Caco-2 (cell line): ENCODE measurements around the gene AKAP5. TPM values are rescaled to one million over a fixed set of nuclear protein-coding genes. Genes with fewer than 3 reads are reported as not detected.

Experiments
- BruUV-seq: library from RNA; stranded (reverse); fragments of 400-500 nt; replicated peaks from 2 replicates; lab custom pipeline; 2021; lab: Mats Ljungman, UMichigan
- CTCF ChIA-PET: fragments of 300-600 bp; sonication (Branson Sonifier 250); formaldehyde crosslinking; loops from one replicate; lab custom pipeline; 2022; ENCODE audit warnings: antibody characterized with exemption; lab: Charles Lee
- POLR2A ChIA-PET: fragments of 300-600 bp; sonication (Branson Sonifier 250); formaldehyde crosslinking; loops from one replicate; lab custom pipeline; 2022; ENCODE audit warnings: antibody characterized with exemption; lab: Charles Lee
- DNase-seq, 2 experiments: peaks; one replicate each; pipeline versions ENCODE4 v3.0.0 to v3.0.0-alpha.2; 2020 to 2022
- H3K27me3 ChIP-seq: replicated peaks from 2 replicates; pipeline ENCODE4 v1.6.0; 2011; ENCODE audit warnings: low read length; ENCODE audit not compliant: control insufficient read depth, insufficient read depth
- H3K36me3 ChIP-seq: 2 replicates; pipeline ENCODE4 v1.5.1; 2011; ENCODE audit warnings: low read length; ENCODE audit not compliant: control insufficient read depth, insufficient read depth
- H3K4me1 ChIP-seq: fragments of 250-450 bp; sonication (Bioruptor Pico); 2 replicates; pipeline ENCODE4 v1.5.1; 2020; ENCODE audit warnings: mild to moderate bottlenecking
- H3K4me3 ChIP-seq: 2 replicates; pipeline ENCODE4 v1.5.1; 2011; ENCODE audit warnings: low read depth, mild to moderate bottlenecking, control low read depth, low read length
- H3K9me3 ChIP-seq: fragments of 250-450 bp; sonication (Bioruptor Pico); 2 replicates; pipeline ENCODE4 v1.5.1; 2020; ENCODE audit warnings: mild to moderate bottlenecking, moderate library complexity
- H3K27ac Mint-ChIP-seq: one replicate; pipeline ENCODE4 v1.8.0; 2022; ENCODE audit warnings: mixed read lengths; ENCODE audit not compliant: unreplicated experiment
- H3K27me3 Mint-ChIP-seq: one replicate; pipeline ENCODE4 v1.8.0; 2022; ENCODE audit warnings: mixed read lengths; ENCODE audit not compliant: insufficient read depth, unreplicated experiment
- H3K36me3 Mint-ChIP-seq: one replicate; pipeline ENCODE4 v1.8.0; 2022; ENCODE audit warnings: mild to moderate bottlenecking, mixed read lengths; ENCODE audit not compliant: insufficient read depth, unreplicated experiment
- H3K4me1 Mint-ChIP-seq: one replicate; pipeline ENCODE4 v1.8.0; 2022; ENCODE audit warnings: low read depth, mixed read lengths; ENCODE audit not compliant: unreplicated experiment
- H3K4me3 Mint-ChIP-seq: one replicate; pipeline ENCODE4 v1.8.0; 2022; ENCODE audit warnings: mild to moderate bottlenecking, moderate library complexity, mixed read lengths; ENCODE audit not compliant: unreplicated experiment
- H3K9me3 Mint-ChIP-seq: one replicate; pipeline ENCODE4 v1.8.0; 2022; ENCODE audit warnings: mixed read lengths; ENCODE audit not compliant: unreplicated experiment
- CTCF ChIP-seq, 2 experiments: fragments of 200-600 bp in 1 of 2; IDR thresholded peaks; 1 replicate in 1 of 2; 2 replicates in 1 of 2; pipeline versions ENCODE4 v1.5.1 to v1.8.0; 2011 to 2022; ENCODE audit warnings: antibody characterized with exemption in 1 of 2, control low read depth in 1 of 2, inconsistent platforms in 1 of 2, low read depth in 1 of 2, low read length in 1 of 2, mild to moderate bottlenecking in 1 of 2, moderate library complexity in 1 of 2; ENCODE audit not compliant: insufficient read depth in 1 of 2, severe bottlenecking in 1 of 2, unreplicated experiment in 1 of 2
- intact Hi-C: fragments of 100-400 bp; cut with micrococcal nuclease; formaldehyde crosslinking; loops from one replicate; pipeline ENCODE4 v1.10.0; 2022; ENCODE audit not compliant: unreplicated experiment
- total RNA-seq: library from RNA; stranded (reverse); gene quantifications from 2 replicates; pipeline ENCODE4 v1.2.3, GENCODE V29; 2022

The AKAP5 gene
- total RNA-seq, 1 experiment from 2014 or later, result 15.0 TPM

DNA sequence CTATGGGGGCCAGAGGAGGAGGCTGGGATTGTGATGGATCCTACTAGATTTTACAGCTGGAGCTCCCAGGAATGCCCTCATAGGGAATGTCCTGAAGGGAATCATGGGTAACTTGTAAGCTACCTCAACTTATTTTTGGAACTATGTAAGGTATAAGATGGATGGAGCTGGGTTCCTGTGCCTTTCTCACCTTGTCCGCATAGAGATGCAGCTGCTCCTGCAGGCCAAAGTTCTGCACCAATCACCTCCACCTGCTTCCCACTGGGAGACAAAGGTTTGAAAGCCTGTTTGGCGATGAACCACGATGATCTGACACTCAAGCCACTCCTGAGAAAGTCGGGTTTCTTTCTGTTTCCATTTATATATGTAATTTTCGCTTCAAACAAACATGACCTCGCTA lies 648 bp upstream of the AKAP5 start:
- TSS peak; percentile 74 for BruUV-seq
- Mint-ChIP-seq H3K9me3 (no peaks in the 10 kb centered on the region), H3K4me3 (peak overlapping the region; percentile 96), H3K36me3 (peaks cover 42% of the 10 kb centered on the region), H3K4me1 (peaks cover 10% of the 10 kb centered on the region), H3K27ac (peak overlapping the region; percentile 65), H3K27me3 (no peaks in the 10 kb centered on the region)
- H3K9me3 ChIP-seq, result no peaks in the 10 kb centered on the region
- H3K4me3 ChIP-seq, result peak overlapping the region; percentile 70
- ChIA-PET POLR2A (interaction anchor here (0.6 kb wide), 1 partner anchor 18 kb away, joined by 3 read pairs; no protein-coding TSS in a partner anchor), CTCF (interaction anchor here (1.4 to 1.8 kb wide), 2 partner anchors 35 to 427 kb away, joined by 3 to 6 read pairs; no protein-coding TSS in a partner anchor)
- intact Hi-C loops, result loop anchor here (1.0 to 5.0 kb wide), 3 partner anchors 26 to 127 kb away; partner anchors contain the start of gene ZBTB25
- H3K4me1 ChIP-seq, result peaks cover 30% of the 10 kb centered on the region
- no peak for TF ChIP-seq CTCF (IDR thresholded peaks at IDR 0.05; ENCODE audit: insufficient read depth in 1 of 2, low read depth in 1 of 2, low read length in 1 of 2, severe bottlenecking in 1 of 2, unreplicated experiment in 1 of 2)
- no peaks in the 10 kb centered on the region for H3K27me3 ChIP-seq
- DNase-seq, result peak; percentile 44 to 46
- no peaks in the 10 kb centered on the region for H3K36me3 ChIP-seq

DNA sequence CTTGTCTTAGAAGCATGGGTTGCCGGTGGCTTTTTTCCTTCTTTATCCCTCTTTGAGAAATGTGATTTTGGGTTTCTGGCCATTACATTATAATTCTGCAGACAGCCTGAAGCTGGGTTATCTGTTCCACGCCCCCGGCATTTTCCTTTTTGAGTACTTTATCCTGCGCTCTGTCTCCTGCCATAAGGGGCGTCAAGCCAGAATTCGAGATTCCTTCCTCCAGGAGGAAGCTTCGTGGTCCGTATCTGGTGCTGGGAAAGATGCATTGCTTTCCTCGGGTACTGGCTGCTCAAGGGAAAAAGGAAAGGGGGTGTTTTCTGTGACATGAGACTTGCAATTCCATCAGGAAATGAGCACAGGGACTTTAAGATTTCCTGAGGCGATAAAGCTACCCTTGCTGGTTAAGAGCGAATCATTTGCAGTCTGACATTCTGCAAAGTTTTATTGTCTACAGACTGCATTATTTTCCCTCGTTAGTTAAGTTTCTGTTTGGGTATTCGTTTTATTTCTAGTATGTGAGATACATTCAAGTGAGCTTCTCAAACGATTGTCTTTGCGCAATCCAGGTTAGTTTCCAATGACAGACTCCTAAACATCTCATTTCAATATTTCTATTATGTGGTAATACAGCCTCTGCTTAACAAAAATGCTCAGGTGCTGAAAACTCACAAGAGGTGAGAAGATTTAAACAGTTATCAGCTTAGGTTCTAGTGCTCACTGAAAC lies 694 bp downstream of the AKAP5 start:
- Mint-ChIP-seq H3K27me3 (no peaks in the 10 kb centered on the region), H3K9me3 (no peaks in the 10 kb centered on the region), H3K27ac (peak overlapping the region; percentile 93), H3K36me3 (peaks cover 34% of the 10 kb centered on the region), H3K4me1 (peaks cover 10% of the 10 kb centered on the region), H3K4me3 (peak overlapping the region; percentile 96)
- ChIA-PET POLR2A (interaction anchor here (0.5 to 1.0 kb wide), 2 partner anchors 78 to 180 kb away, joined by 3 to 4 read pairs; no protein-coding TSS in a partner anchor), CTCF (interaction anchor here (0.5 to 1.5 kb wide), 5 partner anchors 35 to 122 kb away, joined by 3 to 6 read pairs (median 3); partner anchors contain the start of gene HSPA2)
- H3K36me3 ChIP-seq, result no peaks in the 10 kb centered on the region
- peak overlapping the region; percentile 97 for H3K4me3 ChIP-seq
- TF ChIP-seq CTCF (IDR thresholded peaks at IDR 0.05; ENCODE audit: insufficient read depth in 1 of 2, low read depth in 1 of 2, low read length in 1 of 2, severe bottlenecking in 1 of 2, unreplicated experiment in 1 of 2), result peak in 1 of 2 experiments; percentile 13
- intact Hi-C loops, result loop anchor here (1.0 to 5.0 kb wide), 3 partner anchors 27 to 129 kb away; partner anchors contain the start of gene ZBTB25
- BruUV-seq, result TSS peak; percentile 45
- no peaks in the 10 kb centered on the region for H3K9me3 ChIP-seq
- H3K27me3 ChIP-seq, result no peaks in the 10 kb centered on the region
- peak; percentile 58 to 60 for DNase-seq
- peaks cover 30% of the 10 kb centered on the region for H3K4me1 ChIP-seq

GRCh38 chr14:64467101-64467500 lies 1.8 kb downstream of the AKAP5 start:
- peaks cover 30% of the 10 kb centered on the region for H3K4me1 ChIP-seq
- no peak for TF ChIP-seq CTCF (IDR thresholded peaks at IDR 0.05; ENCODE audit: insufficient read depth in 1 of 2, low read depth in 1 of 2, low read length in 1 of 2, severe bottlenecking in 1 of 2, unreplicated experiment in 1 of 2)
- no TSS peak for BruUV-seq
- no peaks in the 10 kb centered on the region for H3K27me3 Mint-ChIP-seq
- H3K27ac Mint-ChIP-seq, result no peak overlapping the region
- peak overlapping the region; percentile 27 for H3K4me3 Mint-ChIP-seq
- H3K36me3 ChIP-seq, result no peaks in the 10 kb centered on the region
- ChIA-PET POLR2A (no interaction called here), CTCF (interaction anchor here (0.6 to 1.5 kb wide), 2 partner anchors 12 to 16 kb away, joined by 3 to 4 read pairs; no protein-coding TSS in a partner anchor)
- H3K4me3 ChIP-seq, result no peak overlapping the region
- no peaks in the 10 kb centered on the region for H3K9me3 Mint-ChIP-seq
- DNase-seq, result no peak
- no peaks in the 10 kb centered on the region for H3K9me3 ChIP-seq
- no peaks in the 10 kb centered on the region for H3K27me3 ChIP-seq
- peaks cover 10% of the 10 kb centered on the region for H3K4me1 Mint-ChIP-seq
- intact Hi-C loops, result loop anchor here (5.0 kb wide), 1 partner anchor 130 kb away; no protein-coding TSS in a partner anchor
- H3K36me3 Mint-ChIP-seq, result peaks cover 25% of the 10 kb centered on the region
